ENCODE measurements around the gene ZNF3. TPM values are rescaled to one million over a fixed set of nuclear protein-coding genes. Genes with fewer than 3 reads are reported as not detected.
A peak's percentile ranks its signal among the peaks of the same experiment; 100 is the strongest.
"Not testable (repeated sequence)": the region's sequence is repeated elsewhere in the genome, so short reads cannot be mapped to it uniquely, and the experiment has no call there.

ZNF3 gene
- polyA plus RNA-seq (2013): 31.8 and 35.0 TPM in 2 replicates

DNA sequence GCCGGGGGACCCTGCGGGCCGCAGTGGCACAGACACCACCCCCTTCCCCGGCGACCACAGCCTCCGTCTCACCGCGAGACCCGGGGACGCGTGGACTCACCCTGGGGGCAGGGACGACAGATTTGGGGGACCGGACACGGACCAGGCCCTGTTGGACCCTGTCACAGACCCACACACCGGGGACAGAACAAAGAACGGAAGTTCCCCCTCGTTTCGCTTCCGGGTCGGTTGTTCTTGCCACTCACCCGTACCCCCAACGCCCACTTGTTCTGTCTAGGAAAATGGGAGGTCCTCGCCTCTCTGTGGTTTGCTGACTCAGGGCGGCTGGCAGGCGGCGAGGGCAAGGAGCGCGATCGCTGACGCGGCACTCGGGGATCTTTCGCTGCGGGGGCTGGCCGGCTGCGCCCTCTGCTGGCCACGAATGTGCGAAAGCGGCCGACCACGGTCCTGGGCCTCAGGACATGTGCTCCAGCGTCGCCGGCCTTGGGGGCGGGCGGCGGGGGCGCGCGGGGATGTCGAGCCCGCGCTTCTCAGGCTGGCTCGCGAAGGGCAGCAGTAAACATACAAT is at the start of gene ZNF3:
ZNF3 (minus strand) TSS at position 189 of the 568 bp plus-strand sequence. CDS start 4,366 bp downstream, outside the sequence.
- H3K4ac ChIP-seq (ENCODE audit: low read depth, low read length): peak within 1 kb of the TSS; percentile 99
- peak within 1 kb of the TSS; percentile 93 for H2AFZ ChIP-seq (ENCODE audit: insufficient read depth, low read length, poor library complexity)
- peak within 1 kb of the TSS; percentile 95 for H2BK120ac ChIP-seq (ENCODE audit: insufficient read depth, low read length, poor library complexity)
- H3K4me2 ChIP-seq (ENCODE audit: low read length): peak within 1 kb of the TSS; percentile 93
- H3K9ac ChIP-seq (ENCODE audit: low read length): peak within 1 kb of the TSS; percentile 98
- H3K79me1 ChIP-seq (ENCODE audit: low read length): peaks cover 6% of the 10 kb centered on the region
- DNase-seq: peak; percentile 98 to 99
- H3K79me2 ChIP-seq (ENCODE audit: control insufficient read depth, insufficient read depth, low read length, poor library complexity): peaks cover 15% of the 10 kb centered on the region
- H3K18ac ChIP-seq (ENCODE audit: low read length): peak within 1 kb of the TSS; percentile 98
- no peaks in the 10 kb centered on the region for H3K27me3 ChIP-seq (ENCODE audit: insufficient read depth, low read length)
- H2BK12ac ChIP-seq (ENCODE audit: low read length): no peak within 1 kb of the TSS
- no peaks in the 10 kb centered on the region for H3K9me3 ChIP-seq (ENCODE audit: insufficient read depth, low read depth, low read length)
- H3K36me3 ChIP-seq (ENCODE audit: control insufficient read depth in 1 of 2, insufficient read depth in 2 of 2, low read length in 2 of 2): peaks cover 17 to 20% of the 10 kb centered on the region in 2 experiments
- H4K8ac ChIP-seq (ENCODE audit: low read depth, low read length): peak within 1 kb of the TSS; percentile 99
- peak within 1 kb of the TSS; percentile 57 for H3K27ac ChIP-seq (ENCODE audit: low read depth, low read length)
- no CpG with 5 or more reads among the region's 55 CpGs for WGBS (ENCODE audit: extremely low coverage, insufficient coverage, insufficient read length)
- peaks cover 2 to 4% of the 10 kb centered on the region in 2 experiments for H3K4me1 ChIP-seq (ENCODE audit: control insufficient read depth in 1 of 2, insufficient read depth in 2 of 2, low read length in 2 of 2)
- peak within 1 kb of the TSS; percentile 91 for H2BK5ac ChIP-seq (ENCODE audit: low read depth, low read length, poor library complexity)
- H2AK5ac ChIP-seq (ENCODE audit: low read length): peak within 1 kb of the TSS; percentile 97
- peak within 1 kb of the TSS; percentile 99 for H3K14ac ChIP-seq (ENCODE audit: low read length)
- H3K4me3 ChIP-seq (ENCODE audit: low read depth, low read length): peak within 1 kb of the TSS; percentile 99
- peak within 1 kb of the TSS; percentile 99 for H4K91ac ChIP-seq (ENCODE audit: low read depth, low read length)
- H4K12ac ChIP-seq (ENCODE audit: low read depth, low read length): peak within 1 kb of the TSS; percentile 99
- peak within 1 kb of the TSS; percentile 64 for H3K23ac ChIP-seq (ENCODE audit: low read length)

DNA sequence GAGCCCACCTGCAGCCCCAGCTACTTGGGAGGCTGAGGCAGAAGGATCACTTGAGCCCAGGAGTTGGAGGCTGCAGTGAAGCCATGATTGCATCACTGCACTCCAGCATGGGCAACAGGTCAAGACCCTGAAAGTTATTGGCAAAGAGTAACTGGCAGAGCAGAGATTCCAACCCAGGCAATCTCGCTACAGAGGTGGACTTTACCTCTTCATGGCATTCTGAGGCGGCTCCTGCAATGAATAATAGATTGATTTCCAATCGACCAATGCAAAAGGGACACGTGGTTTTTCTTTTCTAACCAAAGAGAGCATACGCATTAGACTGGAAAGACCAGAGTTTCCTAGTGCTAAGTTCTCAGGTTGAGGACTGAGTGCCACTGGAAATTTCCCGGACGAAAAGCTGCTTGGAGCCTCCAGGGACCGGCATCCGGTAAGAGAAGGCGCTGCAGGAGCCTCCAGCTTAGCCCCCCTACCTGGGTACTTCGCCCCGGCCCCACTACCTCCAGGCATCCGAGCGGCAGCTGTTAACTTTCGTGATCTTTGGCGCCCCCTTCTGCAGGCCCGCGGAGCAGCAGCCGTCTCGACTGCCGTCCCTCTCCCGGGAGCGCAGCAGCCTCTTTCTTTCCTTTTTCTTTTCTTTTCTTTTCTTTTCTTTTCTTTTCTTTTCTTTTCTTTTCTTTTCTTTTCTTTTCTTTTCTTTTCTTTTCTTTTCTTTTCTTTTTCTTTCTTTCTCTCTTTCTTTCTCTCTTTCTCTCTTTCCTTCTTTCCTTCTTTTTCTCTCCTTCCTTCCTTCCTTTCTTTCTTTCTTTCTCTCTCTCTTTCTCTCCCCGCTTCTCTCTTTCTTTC is 49.3 kb upstream of the ZNF3 start:
- H2BK120ac ChIP-seq (ENCODE audit: insufficient read depth, low read length, poor library complexity): no peak overlapping the region
- H3K23ac ChIP-seq (ENCODE audit: low read length): no peak overlapping the region
- no peak overlapping the region for H3K18ac ChIP-seq (ENCODE audit: low read length)
- H3K4me2 ChIP-seq (ENCODE audit: low read length): peak overlapping the region; percentile 60
- H4K8ac ChIP-seq (ENCODE audit: low read depth, low read length): no peak overlapping the region
- no peaks in the 10 kb centered on the region for H3K9me3 ChIP-seq (ENCODE audit: insufficient read depth, low read depth, low read length)
- H2BK12ac ChIP-seq (ENCODE audit: low read length): no peak overlapping the region
- peaks cover 3 to 8% of the 10 kb centered on the region in 2 experiments for H3K4me1 ChIP-seq (ENCODE audit: control insufficient read depth in 1 of 2, insufficient read depth in 2 of 2, low read length in 2 of 2)
- H3K4me3 ChIP-seq (ENCODE audit: low read depth, low read length): no peak overlapping the region
- H3K27me3 ChIP-seq (ENCODE audit: insufficient read depth, low read length): no peaks in the 10 kb centered on the region
- H2BK5ac ChIP-seq (ENCODE audit: low read depth, low read length, poor library complexity): no peak overlapping the region
- no peak overlapping the region for H2AK5ac ChIP-seq (ENCODE audit: low read length)
- no peak overlapping the region for H3K4ac ChIP-seq (ENCODE audit: low read depth, low read length)
- peak; percentile 61 to 83 for DNase-seq
- H3K79me2 ChIP-seq (ENCODE audit: control insufficient read depth, insufficient read depth, low read length, poor library complexity): peaks cover 13% of the 10 kb centered on the region
- H4K12ac ChIP-seq (ENCODE audit: low read depth, low read length): no peak overlapping the region
- H3K14ac ChIP-seq (ENCODE audit: low read length): no peak overlapping the region
- WGBS (ENCODE audit: extremely low coverage, insufficient coverage, insufficient read length): no CpG with 5 or more reads among the region's 24 CpGs
- H3K79me1 ChIP-seq (ENCODE audit: low read length): peaks cover 15% of the 10 kb centered on the region
- H2AFZ ChIP-seq (ENCODE audit: insufficient read depth, low read length, poor library complexity): no peak overlapping the region
- no peak overlapping the region for H3K27ac ChIP-seq (ENCODE audit: low read depth, low read length)
- H3K36me3 ChIP-seq (ENCODE audit: control insufficient read depth in 1 of 2, insufficient read depth in 2 of 2, low read length in 2 of 2): no peaks in the 10 kb centered on the region
- no peak overlapping the region for H3K9ac ChIP-seq (ENCODE audit: low read length)
- no peak overlapping the region for H4K91ac ChIP-seq (ENCODE audit: low read depth, low read length)

DNA sequence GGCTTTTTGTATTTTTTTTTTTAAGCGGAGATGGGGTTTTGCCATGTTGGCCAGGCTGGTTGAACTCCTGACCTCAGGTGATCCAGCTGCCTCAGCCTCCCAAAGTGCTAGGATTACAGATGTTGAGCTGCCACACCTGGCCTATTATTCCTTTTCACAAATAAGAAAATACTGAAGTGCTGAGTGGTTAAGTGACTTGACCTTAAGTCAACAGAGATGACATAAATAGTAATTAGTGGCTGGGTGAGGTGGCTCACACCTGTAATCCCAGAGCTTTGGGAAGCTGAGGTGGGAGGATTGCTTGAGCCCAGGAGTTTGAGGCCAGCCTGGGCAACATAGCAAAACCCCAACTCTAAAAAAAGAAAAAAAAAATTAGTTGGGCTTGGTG is 48.7 kb upstream of the ZNF3 start:
- not testable (repeated sequence) for H3K18ac ChIP-seq (ENCODE audit: low read length); H2BK120ac ChIP-seq (ENCODE audit: insufficient read depth, low read length, poor library complexity); H3K9ac ChIP-seq (ENCODE audit: low read length); H4K91ac ChIP-seq (ENCODE audit: low read depth, low read length); H2AFZ ChIP-seq (ENCODE audit: insufficient read depth, low read length, poor library complexity); H3K4ac ChIP-seq (ENCODE audit: low read depth, low read length); H3K4me1 ChIP-seq (ENCODE audit: control insufficient read depth in 1 of 2, insufficient read depth in 2 of 2, low read length in 2 of 2); H3K9me3 ChIP-seq (ENCODE audit: insufficient read depth, low read depth, low read length); H3K4me2 ChIP-seq (ENCODE audit: low read length); H3K36me3 ChIP-seq (ENCODE audit: control insufficient read depth in 1 of 2, insufficient read depth in 2 of 2, low read length in 2 of 2); H4K8ac ChIP-seq (ENCODE audit: low read depth, low read length); H2BK5ac ChIP-seq (ENCODE audit: low read depth, low read length, poor library complexity); H2AK5ac ChIP-seq (ENCODE audit: low read length); H2BK12ac ChIP-seq (ENCODE audit: low read length); H3K27ac ChIP-seq (ENCODE audit: low read depth, low read length); H4K12ac ChIP-seq (ENCODE audit: low read depth, low read length); H3K23ac ChIP-seq (ENCODE audit: low read length); H3K4me3 ChIP-seq (ENCODE audit: low read depth, low read length); H3K27me3 ChIP-seq (ENCODE audit: insufficient read depth, low read length); H3K14ac ChIP-seq (ENCODE audit: low read length)
- no CpG with 5 or more reads among the region's 1 CpG for WGBS (ENCODE audit: extremely low coverage, insufficient coverage, insufficient read length)
- DNase-seq: peak in 1 of 2 donors; percentile 47
- H3K79me2 ChIP-seq (ENCODE audit: control insufficient read depth, insufficient read depth, low read length, poor library complexity): peaks cover 13% of the 10 kb centered on the region
- H3K79me1 ChIP-seq (ENCODE audit: low read length): peaks cover 15% of the 10 kb centered on the region

DNA sequence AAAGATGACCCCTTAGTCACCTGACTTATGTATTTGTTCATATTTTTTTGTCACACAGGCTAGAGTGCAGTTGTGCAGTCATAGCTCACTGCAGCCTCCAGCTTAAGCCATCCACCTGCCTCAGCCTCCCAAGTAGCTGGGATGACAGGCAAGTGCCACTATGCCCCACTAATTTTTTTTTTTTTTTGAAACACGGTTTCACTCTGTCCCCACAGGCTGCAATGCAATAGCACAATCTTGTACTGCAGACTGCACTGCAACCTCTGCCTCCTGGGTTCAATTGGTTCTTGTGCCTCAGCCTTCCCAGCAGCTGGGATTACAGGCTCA is 47.1 kb upstream of the ZNF3 start:
- H4K8ac ChIP-seq (ENCODE audit: low read depth, low read length): no peak overlapping the region
- WGBS (ENCODE audit: extremely low coverage, insufficient coverage, insufficient read length): no CpG with 5 or more reads among the region's 1 CpG
- peaks cover 15% of the 10 kb centered on the region for H3K79me1 ChIP-seq (ENCODE audit: low read length)
- no peak overlapping the region for H4K91ac ChIP-seq (ENCODE audit: low read depth, low read length)
- H3K27ac ChIP-seq (ENCODE audit: low read depth, low read length): no peak overlapping the region
- no peak overlapping the region for H3K14ac ChIP-seq (ENCODE audit: low read length)
- H3K4me1 ChIP-seq (ENCODE audit: control insufficient read depth in 1 of 2, insufficient read depth in 2 of 2, low read length in 2 of 2): peaks cover 3 to 8% of the 10 kb centered on the region in 2 experiments
- no peak overlapping the region for H2AK5ac ChIP-seq (ENCODE audit: low read length)
- no peak overlapping the region for H2BK120ac ChIP-seq (ENCODE audit: insufficient read depth, low read length, poor library complexity)
- H3K18ac ChIP-seq (ENCODE audit: low read length): no peak overlapping the region
- no peak overlapping the region for H2BK12ac ChIP-seq (ENCODE audit: low read length)
- no peak overlapping the region for H3K4me3 ChIP-seq (ENCODE audit: low read depth, low read length)
- no peak overlapping the region for H3K4ac ChIP-seq (ENCODE audit: low read depth, low read length)
- no peaks in the 10 kb centered on the region for H3K27me3 ChIP-seq (ENCODE audit: insufficient read depth, low read length)
- H2AFZ ChIP-seq (ENCODE audit: insufficient read depth, low read length, poor library complexity): no peak overlapping the region
- no peak overlapping the region for H3K23ac ChIP-seq (ENCODE audit: low read length)
- H4K12ac ChIP-seq (ENCODE audit: low read depth, low read length): no peak overlapping the region
- H3K79me2 ChIP-seq (ENCODE audit: control insufficient read depth, insufficient read depth, low read length, poor library complexity): peaks cover 13% of the 10 kb centered on the region
- DNase-seq: no peak
- no peaks in the 10 kb centered on the region for H3K9me3 ChIP-seq (ENCODE audit: insufficient read depth, low read depth, low read length)
- no peak overlapping the region for H3K9ac ChIP-seq (ENCODE audit: low read length)
- H3K36me3 ChIP-seq (ENCODE audit: control insufficient read depth in 1 of 2, insufficient read depth in 2 of 2, low read length in 2 of 2): no peaks in the 10 kb centered on the region
- H3K4me2 ChIP-seq (ENCODE audit: low read length): no peak overlapping the region
- H2BK5ac ChIP-seq (ENCODE audit: low read depth, low read length, poor library complexity): no peak overlapping the region

Data from trophoblast cell (in vitro differentiated cells and primary cell).